ENCODE results near the gene ST6GAL1. TPM values are rescaled to one million over a fixed set of nuclear protein-coding genes. Genes with fewer than 3 reads are reported as not detected.

ST6GAL1 gene
- total and polyA plus RNA-seq, 2 of the 4 experiments (the other 2 are of a cell fraction) = 1.4 to 2.9 TPM

DNA sequence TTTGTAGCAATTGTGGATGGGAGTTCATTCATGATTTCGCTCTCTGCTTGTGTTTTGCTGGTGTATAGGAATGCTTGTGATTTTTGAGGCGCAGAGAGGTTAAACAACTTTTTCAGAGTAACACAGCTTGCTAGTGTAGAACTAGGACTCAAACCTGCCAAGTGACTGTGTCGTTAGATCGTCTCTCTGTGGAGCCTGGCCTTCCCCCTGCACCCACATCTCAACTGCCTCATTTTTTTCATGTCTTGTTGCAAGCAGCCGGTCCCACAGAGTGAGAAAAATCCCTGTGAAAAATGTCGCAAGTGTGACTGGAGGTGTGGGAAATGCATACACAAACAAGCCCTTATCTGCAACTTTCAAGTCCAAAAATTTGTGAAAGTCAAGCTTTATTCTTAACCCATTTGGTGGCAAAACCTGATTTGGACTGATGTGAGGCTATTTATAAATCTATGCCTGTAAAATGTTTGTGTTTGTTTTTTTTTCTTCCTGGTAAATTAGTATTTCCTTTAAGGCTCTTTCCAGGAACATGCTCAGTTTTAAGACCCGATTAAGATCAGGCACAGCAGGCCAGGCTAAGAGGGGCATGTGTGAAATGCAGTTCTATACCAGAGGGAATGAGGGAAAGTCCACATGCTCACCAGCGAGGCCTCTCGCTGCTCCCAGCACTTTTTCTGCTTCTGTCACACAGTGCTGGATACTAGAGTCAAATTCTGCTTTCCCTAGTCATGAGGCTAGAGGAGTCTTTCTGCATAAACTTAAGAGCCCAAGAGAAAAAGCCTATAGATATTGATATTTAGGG, 25.8 kb downstream of the ST6GAL1 start:
- no CpG with 5 or more reads among the region's 9 CpGs for WGBS, 2 experiments (ENCODE audit: extremely low coverage in 2 of 2, insufficient read length in 1 of 2)
- BruUV-seq (replicated peaks) = no TSS peak
- intact Hi-C loops (cut with micrococcal nuclease) (no loop called here), in situ Hi-C loops (cut with MboI; ENCODE audit: low sequenced_read_pairs) (no loop called here), dilution Hi-C loops (cut with HindIII; ENCODE audit: low sequenced_read_pairs, unreplicated experiment) (no loop called here)
- TF ChIP-seq BHLHE40 (IDR thresholded peaks at IDR 0.05; ENCODE audit: low read depth, low read length) = no peak
- TF ChIP-seq NFE2L2 (IDR thresholded peaks at IDR 0.05; ENCODE audit: low read depth, low read length) = no peak
- Histone ChIP-seq H3K79me1 (ENCODE audit: low read depth in 1 of 2, low read length in 2 of 2) (no peaks in the 10 kb centered on the region), H3K36me3 (ENCODE audit: control insufficient read depth, insufficient read depth, low read length) (no peaks in the 10 kb centered on the region), H4K5ac (ENCODE audit: low read depth, low read length) (no peak overlapping the region), H3K9me3 (ENCODE audit: control insufficient read depth, insufficient read depth, low read length) (peaks cover 4% of the 10 kb centered on the region; the same call in 1 of the 2 replicates), H2AK5ac (ENCODE audit: low read depth, low read length) (no peak overlapping the region), H3K9ac (ENCODE audit: low read depth, low read length) (no peak overlapping the region), H4K8ac (ENCODE audit: low read depth in 2 of 2, low read length in 2 of 2) (no peak overlapping the region), H3K27ac (ENCODE audit: insufficient read depth, low read length) (no peak overlapping the region), H3K9me1 (ENCODE audit: insufficient read depth, low read length) (no peaks in the 10 kb centered on the region), H3K4me2 (ENCODE audit: low read depth, low read length) (no peak overlapping the region), H2AFZ (replicated peaks; ENCODE audit: low read length, poor library complexity) (no peak overlapping the region), H3K18ac (ENCODE audit: low read depth, low read length) (no peak overlapping the region), H2BK20ac (ENCODE audit: low read depth, low read length) (no peak overlapping the region), H2BK120ac (ENCODE audit: low read depth, low read length) (no peak overlapping the region), H3K14ac (replicated peaks; ENCODE audit: low read depth, low read length) (no peak overlapping the region), H3K27me3 (ENCODE audit: control insufficient read depth, insufficient read depth, low read length) (no peaks in the 10 kb centered on the region), H3K23ac (ENCODE audit: low read depth, low read length) (no peak overlapping the region), H2BK5ac (ENCODE audit: low read depth, low read length, poor library complexity, severe bottlenecking) (no peak overlapping the region), H3K4ac (ENCODE audit: low read depth, low read length) (no peak overlapping the region), H2AK9ac (replicated peaks; ENCODE audit: low read depth, low read length, poor library complexity) (peak overlapping the region; percentile 55), H3K4me3 (ENCODE audit: insufficient read depth, low read depth, low read length) (no peak overlapping the region), H3K4me1 (ENCODE audit: control insufficient read depth, insufficient read depth, low read length) (no peaks in the 10 kb centered on the region), H4K91ac (ENCODE audit: insufficient read depth, low read depth, low read length) (no peak overlapping the region), H2BK15ac (ENCODE audit: low read depth, low read length) (no peak overlapping the region), H3K56ac (ENCODE audit: extremely low read depth, insufficient read depth, low read length) (no peak overlapping the region), H4K20me1 (ENCODE audit: insufficient read depth, low read length) (no peaks in the 10 kb centered on the region)
- ATAC-seq (ENCODE audit: low read depth) (no peak), DNase-seq (no peak)
- ChIA-PET CTCF (no interaction called here), POLR2A (ENCODE audit: unreplicated experiment) (no interaction called here)
